ENCODE results near the gene TFB2M.

Gene TFB2M

GRCh38 chr1:246512230-246512629, 53.8 kb downstream of the TFB2M start:
- H3K79me2 ChIP-seq (ENCODE audit: low read length), result no peaks in the 10 kb centered on the region
- no peak for DNase-seq
- no peak overlapping the region for H2AFZ ChIP-seq (ENCODE audit: low read length)
- no peaks in the 10 kb centered on the region for H3K9me2 ChIP-seq (replicated peaks; ENCODE audit: insufficient read depth, low read length)
- no peaks in the 10 kb centered on the region for H3K9me3 ChIP-seq (replicated peaks; ENCODE audit: insufficient read depth, low read length)
- no peak overlapping the region for H3K4me3 ChIP-seq (ENCODE audit: low read length)
- no peaks in the 10 kb centered on the region for H4K20me1 ChIP-seq (ENCODE audit: insufficient read depth, low read length)
- TF ChIP-seq CTCF (IDR thresholded peaks at IDR 0.05; ENCODE audit: low read length) (no peak), EZH2 (optimal IDR thresholded peaks at IDR 0.05; ENCODE audit: low read depth, low read length) (no peak), EZH2phosphoT487 (IDR thresholded peaks at IDR 0.05; ENCODE audit: low read length) (no peak)
- no peaks in the 10 kb centered on the region for H3K27me3 ChIP-seq (replicated peaks; ENCODE audit: insufficient read depth, low read length)
- no peak overlapping the region for H3K9ac ChIP-seq (ENCODE audit: low read length)
- no peaks in the 10 kb centered on the region for H3K36me3 ChIP-seq (replicated peaks; ENCODE audit: insufficient read depth, low read length)
- H3K4me1 ChIP-seq (ENCODE audit: low read length), result peaks cover 6% of the 10 kb centered on the region
- no peak overlapping the region for H3K27ac ChIP-seq (ENCODE audit: low read length)
- H3F3A ChIP-seq (ENCODE audit: insufficient read depth, low read length), result 0 out of 2 replicates have a peak, but pooled peaks cover 5% of the 10 kb centered on the region
- no peak overlapping the region for H3K4me2 ChIP-seq (ENCODE audit: low read depth, low read length)

- no peaks in the 10 kb centered on the region for H4K20me1 ChIP-seq (ENCODE audit: insufficient read depth, low read length)
- H3K4me1 ChIP-seq (ENCODE audit: low read length), result peaks cover 9% of the 10 kb centered on the region
Observed at GRCh38 chr1:246511203-246511602, 54.9 kb downstream of the TFB2M start.

GRCh38 chr1:246510147-246511030, 55.7 kb downstream of the TFB2M start:
- no peak overlapping the region for H3K4me2 ChIP-seq (ENCODE audit: low read depth, low read length)
- no peaks in the 10 kb centered on the region for H3K9me3 ChIP-seq (replicated peaks; ENCODE audit: insufficient read depth, low read length)
- H3K4me1 ChIP-seq (ENCODE audit: low read length), result peaks cover 13% of the 10 kb centered on the region
- H3K27me3 ChIP-seq (replicated peaks; ENCODE audit: insufficient read depth, low read length), result no peaks in the 10 kb centered on the region
- no peak overlapping the region for H3K4me3 ChIP-seq (ENCODE audit: low read length)
- H3K79me2 ChIP-seq (ENCODE audit: low read length), result peaks cover 8% of the 10 kb centered on the region
- no peak overlapping the region for H3K9ac ChIP-seq (ENCODE audit: low read length)
- no peaks in the 10 kb centered on the region for H3K36me3 ChIP-seq (replicated peaks; ENCODE audit: insufficient read depth, low read length)
- 0 out of 2 replicates have a peak, but pooled peaks cover 5% of the 10 kb centered on the region for H3F3A ChIP-seq (ENCODE audit: insufficient read depth, low read length)
- no peaks in the 10 kb centered on the region for H3K9me2 ChIP-seq (replicated peaks; ENCODE audit: insufficient read depth, low read length)
- DNase-seq, result no peak
- no peak overlapping the region for H3K27ac ChIP-seq (ENCODE audit: low read length)
- no peak for TF ChIP-seq CTCF (IDR thresholded peaks at IDR 0.05; ENCODE audit: low read length)
- TF ChIP-seq EZH2phosphoT487 (IDR thresholded peaks at IDR 0.05; ENCODE audit: low read length), result no peak
- TF ChIP-seq EZH2 (optimal IDR thresholded peaks at IDR 0.05; ENCODE audit: low read depth, low read length), result no peak
- H4K20me1 ChIP-seq (ENCODE audit: insufficient read depth, low read length), result no peaks in the 10 kb centered on the region
- no peak overlapping the region for H2AFZ ChIP-seq (ENCODE audit: low read length)

More at GRCh38 chr1:246511203-246511602, 54.9 kb downstream of the TFB2M start:
- peaks cover 4% of the 10 kb centered on the region for H3K79me2 ChIP-seq (ENCODE audit: low read length)
- H3K9me2 ChIP-seq (replicated peaks; ENCODE audit: insufficient read depth, low read length), result no peaks in the 10 kb centered on the region
- H3K36me3 ChIP-seq (replicated peaks; ENCODE audit: insufficient read depth, low read length), result no peaks in the 10 kb centered on the region
- H3F3A ChIP-seq (ENCODE audit: insufficient read depth, low read length), result 0 out of 2 replicates have a peak, but pooled peaks cover 5% of the 10 kb centered on the region
- H3K9me3 ChIP-seq (replicated peaks; ENCODE audit: insufficient read depth, low read length), result no peaks in the 10 kb centered on the region
- no peak overlapping the region for H3K4me3 ChIP-seq (ENCODE audit: low read length)
- no peak overlapping the region for H3K4me2 ChIP-seq (ENCODE audit: low read depth, low read length)
- TF ChIP-seq EZH2 (optimal IDR thresholded peaks at IDR 0.05; ENCODE audit: low read depth, low read length) (no peak), EZH2phosphoT487 (IDR thresholded peaks at IDR 0.05; ENCODE audit: low read length) (no peak), CTCF (IDR thresholded peaks at IDR 0.05; ENCODE audit: low read length) (no peak)
- no peak overlapping the region for H3K27ac ChIP-seq (ENCODE audit: low read length)
- no peak overlapping the region for H3K9ac ChIP-seq (ENCODE audit: low read length)
- DNase-seq, result no peak
- H2AFZ ChIP-seq (ENCODE audit: low read length), result no peak overlapping the region
- H3K27me3 ChIP-seq (replicated peaks; ENCODE audit: insufficient read depth, low read length), result no peaks in the 10 kb centered on the region
